K562 (cell line): ENCODE data around the gene ARHGEF12. TPM values are rescaled to one million over a fixed set of nuclear protein-coding genes. Genes with fewer than 3 reads are reported as not detected.

Source experiments
- ATAC-seq: fragments of 200-7000 bp; cut with Tn5 transposase; 3 replicates; pipeline ENCODE4 v1.9.1; 2020; ENCODE audit warnings: moderate library complexity
- BruUV-seq: library from RNA; stranded (reverse); fragments of 400-500 nt; replicated peaks from 2 replicates; lab custom pipeline; 2021; lab: Mats Ljungman, UMichigan
- CTCF ChIA-PET: fragments of 300-600 bp; formaldehyde crosslinking; extraction: SDS; loops from one replicate; lab custom pipeline; 2021; ENCODE audit warnings: low intra/inter-chr PET ratio; lab: Yijun Ruan, JAX
- POLR2A ChIA-PET: fragments of 300-600, 350-650 bp; sonication (Branson Sonifier 250); formaldehyde crosslinking; extraction: SDS; loops from one replicate; lab custom pipeline; 2021; ENCODE audit warnings: antibody characterized with exemption, inconsistent platforms; lab: Yijun Ruan, JAX
- DNase-seq, 4 experiments: peaks; one replicate each; pipeline versions ENCODE4 v3.0.0 to v3.0.0-alpha.2; 2011 to 2018; ENCODE audit warnings: low spot score in 3 of 4, mixed read lengths in 3 of 4; ENCODE audit errors: extremely low read depth in 1 of 4
- FAIRE-seq: peaks from 2 replicates; lab custom pipeline; 2011; peaks lifted over from hg19 to GRCh38; lab: Jason Lieb, UNC
- H2AFZ ChIP-seq: 2 replicates; pipeline ENCODE4 v1.6.0; 2011; ENCODE audit warnings: low read depth, low read length, control low read depth, inconsistent platforms
- H3K27ac ChIP-seq: fragments of 200-600 bp; 3 replicates; pipeline ENCODE4 v1.8.0; 2011; ENCODE audit warnings: low read depth, mild to moderate bottlenecking, control low read depth, inconsistent platforms, low read length, moderate library complexity, mixed read lengths; ENCODE audit errors: extremely low read depth
- H3K27me3 ChIP-seq, 2 experiments: fragments of 300-600 bp in 1 of 2; 2 replicates in 1 of 2; 3 replicates in 1 of 2; pipeline versions ENCODE4 v1.6.0 to v1.8.0; 2011; ENCODE audit warnings: inconsistent platforms in 2 of 2, low read length in 2 of 2, mild to moderate bottlenecking in 1 of 2, mixed read lengths in 1 of 2, moderate library complexity in 1 of 2; ENCODE audit not compliant: control insufficient read depth in 2 of 2, insufficient read depth in 2 of 2
- H3K36me3 ChIP-seq: fragments of 300-600 bp; 3 replicates; pipeline ENCODE4 v1.8.0; 2011; ENCODE audit warnings: mild to moderate bottlenecking, low read length, inconsistent platforms; ENCODE audit not compliant: control insufficient read depth, insufficient read depth
- H3K4me1 ChIP-seq, 2 experiments: fragments of 200-600 bp in 1 of 2; replicated peaks in 1 of 2; 2 replicates in 1 of 2; 3 replicates in 1 of 2; pipeline versions ENCODE4 v1.5.1 to v1.8.0; 2011; ENCODE audit warnings: inconsistent platforms in 2 of 2, low read length in 2 of 2, mild to moderate bottlenecking in 1 of 2, mixed read lengths in 1 of 2, moderate library complexity in 1 of 2; ENCODE audit not compliant: control insufficient read depth in 2 of 2, insufficient read depth in 2 of 2
- H3K4me2 ChIP-seq: 2 replicates; pipeline ENCODE4 v1.6.1; 2011; ENCODE audit warnings: low read length, control low read depth, inconsistent platforms, mixed read lengths; ENCODE audit not compliant: insufficient read depth
- H3K4me3 ChIP-seq: fragments of 200-600 bp; sonication (generic), shearing (Covaris generic); 2 replicates; pipeline ENCODE4 v1.5.1; 2016; ENCODE audit warnings: control low read depth, inconsistent platforms
- H3K79me2 ChIP-seq: fragments of 200-600 bp; 3 replicates; pipeline ENCODE4 v1.8.0; 2011; ENCODE audit warnings: low read length, inconsistent platforms; ENCODE audit not compliant: control insufficient read depth, insufficient read depth
- H3K9ac ChIP-seq, 2 experiments: 2 replicates each; pipeline versions ENCODE4 v1.6.0 to v1.6.1; 2011; ENCODE audit warnings: low read depth in 2 of 2, low read length in 2 of 2, control low read depth in 1 of 2, inconsistent platforms in 1 of 2, mild to moderate bottlenecking in 1 of 2, mixed read lengths in 1 of 2; ENCODE audit not compliant: insufficient read depth in 1 of 2
- H3K9me1 ChIP-seq: one replicate; pipeline ENCODE4 v1.6.0; 2011; ENCODE audit warnings: inconsistent platforms, mild to moderate bottlenecking, low read length, moderate library complexity; ENCODE audit not compliant: control insufficient read depth, insufficient read depth
- H3K9me3 ChIP-seq: replicated peaks from 2 replicates; pipeline ENCODE4 v1.5.1; 2011; ENCODE audit warnings: low read depth, low read length, inconsistent platforms; ENCODE audit not compliant: control insufficient read depth, insufficient read depth
- H4K20me1 ChIP-seq: replicated peaks from 2 replicates; pipeline ENCODE4 v1.6.1; 2011; ENCODE audit warnings: low read length, inconsistent platforms, mixed read lengths; ENCODE audit not compliant: control insufficient read depth, insufficient read depth
- ATF2 ChIP-seq: sonication (generic); formaldehyde crosslinking; IDR thresholded peaks from 2 replicates; pipeline ENCODE4 v1.8.1; 2022; ENCODE audit warnings: missing genetic modification reagents
- BCL6 ChIP-seq: fragments of 250-450 bp; sonication (Bioruptor Pico); IDR thresholded peaks from 2 replicates; pipeline ENCODE4 v1.4.0; 2020
- CBX2 ChIP-seq: fragments of 200-600 bp; sonication (generic); IDR thresholded peaks from one replicate; pipeline ENCODE4 v1.6.1; 2012; ENCODE audit warnings: mild to moderate bottlenecking, low read length, inconsistent platforms; ENCODE audit not compliant: insufficient read depth, poor library complexity, severe bottlenecking
- HDAC6 ChIP-seq: IDR thresholded peaks from 2 replicates; pipeline ENCODE4 v1.6.1; 2012; ENCODE audit warnings: low read depth, mild to moderate bottlenecking, control low read depth, inconsistent platforms, low read length, moderate library complexity
- MCM3 ChIP-seq: fragments of 450-650 bp; IDR thresholded peaks from 2 replicates; pipeline ENCODE4 v1.6.1; 2016
- NFATC3 ChIP-seq: fragments of 450-650 bp; IDR thresholded peaks from 2 replicates; pipeline ENCODE4 v1.6.1; 2017; ENCODE audit warnings: mild to moderate bottlenecking
- ZBTB49 ChIP-seq: sonication (generic); formaldehyde crosslinking; IDR thresholded peaks from 2 replicates; pipeline ENCODE4 v1.8.0; 2022; ENCODE audit warnings: missing genetic modification reagents, mild to moderate bottlenecking, borderline replicate concordance
- in situ Hi-C: fragments of 300-500 bp; cut with MboI; formaldehyde crosslinking; loops from 4 replicates; pipeline ENCODE4 v1.15.0; 2018; ENCODE audit warnings: inconsistent platforms, mixed read lengths
- intact Hi-C: fragments of 100-400 bp; cut with micrococcal nuclease; formaldehyde crosslinking; loops from 2 replicates; pipeline ENCODE4 v1.14.2; 2022
- polyA plus RNA-seq, 8 experiments: library from polyadenylated mRNA; depleted of rRNA in 4 of 8; stranded (reverse) in 5 of 8; unstranded in 3 of 8; fragments of >200 nt; fragmentation: Nextera tagmentation in 2 of 8; fragmentation: Illumina TruSeq in 1 of 8; extraction: Ambion mirVana in 2 of 8; extraction: Trizol in 1 of 8; gene quantifications; 2 replicates each; pipeline versions ENCODE4 v1.2.1 to v1.2.3, GENCODE V29; 2011 to 2014; ENCODE audit warnings: inconsistent platforms in 1 of 8, missing spikeins in 1 of 8
- total RNA-seq, 7 experiments: library from RNA; depleted of rRNA in 6 of 7; stranded (reverse); fragments of >200 nt in 6 of 7; fragmentation: Illumina TruSeq in 2 of 7; extraction: Trizol in 2 of 7; gene quantifications; 2 replicates each; pipeline versions ENCODE4 v1.2.1 to v1.2.3, GENCODE V29; 2011 to 2021; ENCODE audit warnings: low replicate concordance in 1 of 7
- TF ChIP-seq, protein P1 (sequence below): fragments of 250-450 bp; sonication (Bioruptor Pico); IDR thresholded peaks from 2 replicates; pipeline ENCODE4 v1.5.0; 2021; ENCODE audit warnings: mild to moderate bottlenecking, moderate library complexity

The ARHGEF12 gene
- total and polyA plus RNA-seq, 9 of the 15 experiments (the other 6 are each of a cell fraction or from before 2014, with no cell fraction given): 3.5 to 51.7 (median 29.5) TPM

DNA sequence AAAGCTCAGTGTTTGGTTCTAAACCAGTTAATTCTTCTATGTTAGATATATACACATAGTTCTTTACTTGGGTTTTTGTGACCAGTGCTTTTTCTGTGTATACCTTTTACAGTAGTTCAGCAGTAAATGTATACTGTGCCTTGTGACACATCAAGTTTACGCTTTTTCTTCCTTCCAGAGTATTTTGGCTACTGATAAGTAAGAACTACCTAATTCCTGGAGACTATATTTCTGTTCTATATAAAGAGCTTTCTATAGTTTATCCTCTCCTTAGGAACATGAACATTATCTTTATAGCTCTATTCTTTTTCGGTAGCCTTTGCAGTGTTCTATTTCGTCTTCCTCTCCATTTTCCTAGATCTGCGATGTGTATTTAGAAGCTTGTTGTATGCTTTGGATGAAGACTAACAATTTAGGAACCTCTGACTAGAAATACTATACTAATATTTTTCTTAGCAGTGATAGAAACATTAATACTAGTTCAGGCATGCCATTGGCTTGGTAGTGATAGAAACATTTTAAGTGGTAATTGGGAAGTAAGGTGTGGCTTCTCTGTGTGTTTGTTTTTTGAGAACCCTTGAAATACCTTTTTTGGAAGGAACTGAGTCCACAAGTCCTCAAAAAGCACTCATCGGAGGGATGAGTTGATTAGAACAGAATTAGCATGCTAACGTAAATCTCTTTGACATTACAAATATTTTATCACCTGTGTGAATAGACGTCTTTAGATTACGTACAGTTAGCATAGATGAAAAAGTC lies 74.6 kb downstream of the ARHGEF12 start (continued):
- TF ChIP-seq, protein P1, sequence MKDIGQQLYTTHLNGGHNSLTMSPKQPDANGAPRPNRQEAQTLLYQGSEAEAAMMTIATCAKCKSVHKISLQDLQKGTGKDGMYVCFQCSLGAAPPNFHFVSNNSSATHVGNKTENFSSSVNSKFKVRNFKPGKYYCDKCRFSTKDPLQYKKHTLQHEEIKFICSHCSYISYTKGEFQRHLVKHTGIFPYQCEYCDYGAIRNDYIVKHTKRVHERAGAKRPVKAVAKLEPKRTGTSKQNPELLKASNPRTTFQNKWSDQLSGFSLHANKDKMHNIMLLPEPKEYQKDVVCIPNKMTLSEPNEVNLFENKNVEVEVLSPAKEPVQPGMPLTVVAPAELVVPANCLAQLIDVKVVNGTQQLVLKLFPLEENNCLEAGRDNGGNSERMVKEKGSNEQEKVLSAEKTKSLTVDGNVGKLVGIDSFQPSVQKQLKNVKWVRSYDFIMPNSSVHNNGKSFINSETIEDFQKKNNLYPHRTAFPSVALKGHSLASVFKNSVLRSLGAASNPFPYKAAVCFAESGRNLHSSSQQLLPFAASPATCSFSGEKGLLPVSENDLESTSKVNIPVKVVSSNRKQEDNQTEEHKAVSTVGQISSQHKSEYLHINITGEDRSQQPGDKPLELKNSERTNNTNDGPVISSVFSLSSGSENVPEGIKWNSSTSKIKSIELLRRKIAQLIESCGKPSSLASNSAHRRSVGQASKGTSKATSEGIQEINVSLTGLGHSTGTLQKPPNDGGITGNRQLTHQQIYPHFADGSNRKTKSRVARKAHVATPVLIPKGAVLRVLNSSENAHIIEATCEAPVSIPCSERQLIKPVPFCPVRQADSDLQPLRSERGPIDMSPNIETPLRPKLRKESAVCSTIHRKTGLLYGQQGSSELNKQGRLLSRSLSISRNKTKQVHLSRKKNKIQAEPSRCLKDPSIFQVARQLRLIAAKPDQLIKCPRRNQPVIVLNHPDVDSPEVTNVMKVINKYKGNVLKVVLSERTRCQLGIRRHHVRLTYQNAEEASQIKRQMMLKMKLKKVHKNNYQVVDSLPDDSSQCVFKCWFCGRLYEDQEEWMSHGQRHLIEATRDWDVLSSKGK: no peak
- TF ChIP-seq HDAC6: no peak
- TF ChIP-seq NFATC3: no peak
- TF ChIP-seq ATF2 (CRISPR knock-in tag): no peak

GRCh38 chr11:120413480-120413879 lies 77.3 kb downstream of the ARHGEF12 start:
- CTCF ChIA-PET: no interaction called here
- Histone ChIP-seq H3K9ac (no peak overlapping the region), H3K9me1 (no peaks in the 10 kb centered on the region), H3K27me3 (no peaks in the 10 kb centered on the region), H3K9me3 (no peaks in the 10 kb centered on the region), H3K36me3 (peaks cover 25% of the 10 kb centered on the region; the same call in 2 of the 3 replicates), H3K79me2 (no peaks in the 10 kb centered on the region; the same call in 2 of the 3 replicates), H3K4me1 (no peaks in the 10 kb centered on the region), H4K20me1 (no peaks in the 10 kb centered on the region), H2AFZ (no peak overlapping the region), H3K4me2 (no peak overlapping the region), H3K27ac (no peak overlapping the region), H3K4me3 (no peak overlapping the region)
- intact Hi-C loops: no loop called here
- ATAC-seq (no peak), FAIRE-seq (no peak), DNase-seq (no peak)
- POLR2A ChIA-PET: interaction anchor here (0.6 kb wide), 2 partner anchors 74 to 1072 kb away, joined by 3 read pairs; no protein-coding TSS in a partner anchor
- BruUV-seq: no TSS peak
- in situ Hi-C loops: no loop called here
- TF ChIP-seq ZBTB49 (CRISPR knock-in tag) (no peak), MCM3 (no peak), BCL6 (no peak), CBX2 (no peak)
